Neuronal stem cell (in vitro differentiated cells): ENCODE measurements around the gene KCNK3.
"Not testable (repeated sequence)": the region's sequence is repeated elsewhere in the genome, so short reads cannot be mapped to it uniquely, and the experiment has no call there.

Experiments
- DNase-seq: peaks from one replicate; pipeline ENCODE4 v3.0.0-alpha.2; 2013; ENCODE audit warnings: low spot score
- H2AFZ ChIP-seq: one replicate; pipeline ENCODE4 v1.6.1; 2013; ENCODE audit warnings: mild to moderate bottlenecking, low read length, inconsistent platforms
- H2AK5ac ChIP-seq: 2 replicates; pipeline ENCODE4 v1.6.1; 2013; ENCODE audit warnings: low read depth, mild to moderate bottlenecking, inconsistent platforms, low read length, moderate library complexity, mixed read lengths
- H2BK120ac ChIP-seq: 2 replicates; pipeline ENCODE4 v1.6.1; 2013; ENCODE audit warnings: low read depth, mild to moderate bottlenecking, inconsistent platforms, low read length, moderate library complexity, mixed read lengths
- H2BK12ac ChIP-seq: one replicate; pipeline ENCODE4 v1.6.1; 2013; ENCODE audit warnings: low read length, inconsistent platforms
- H2BK15ac ChIP-seq: 2 replicates; pipeline ENCODE4 v1.6.1; 2013; ENCODE audit warnings: mild to moderate bottlenecking, low read length, inconsistent platforms, mixed read lengths
- H2BK5ac ChIP-seq: one replicate; pipeline ENCODE4 v1.6.1; 2013; ENCODE audit warnings: inconsistent platforms, mild to moderate bottlenecking, low read length, moderate library complexity
- H3K14ac ChIP-seq: one replicate; pipeline ENCODE4 v1.6.1; 2013; ENCODE audit warnings: low read length, inconsistent platforms
- H3K18ac ChIP-seq: 2 replicates; pipeline ENCODE4 v1.6.1; 2013; ENCODE audit warnings: low read length, inconsistent platforms
- H3K23ac ChIP-seq: 2 replicates; pipeline ENCODE4 v1.6.1; 2013; ENCODE audit warnings: low read depth, mild to moderate bottlenecking, mixed read lengths, low read length, inconsistent platforms; ENCODE audit not compliant: poor library complexity
- H3K27ac ChIP-seq: replicated peaks from 3 replicates; pipeline ENCODE4 v1.5.1; 2013; ENCODE audit warnings: low read length, inconsistent platforms
- H3K27me3 ChIP-seq, 3 experiments: 2 replicates each; pipeline ENCODE4 v1.6.1; 2013; ENCODE audit warnings: low read length in 3 of 3, mild to moderate bottlenecking in 2 of 3, inconsistent platforms in 1 of 3, low read depth in 1 of 3, mixed read lengths in 1 of 3, moderate library complexity in 1 of 3; ENCODE audit not compliant: control insufficient read depth in 3 of 3, insufficient read depth in 3 of 3
- H3K36me3 ChIP-seq, 2 donors: replicated peaks in 1 of 2; 2 replicates each; pipeline ENCODE4 v1.6.1; 2013; ENCODE audit warnings: low read length in 2 of 2; ENCODE audit not compliant: control insufficient read depth in 2 of 2, insufficient read depth in 2 of 2
- H3K4ac ChIP-seq: 2 replicates; pipeline ENCODE4 v1.6.1; 2013; ENCODE audit warnings: inconsistent platforms, mild to moderate bottlenecking, low read length, moderate library complexity
- H3K4me1 ChIP-seq, 2 donors: 1 replicate in 1 of 2; 2 replicates in 1 of 2; pipeline ENCODE4 v1.6.1; 2013; ENCODE audit warnings: low read length in 2 of 2, low read depth in 1 of 2; ENCODE audit not compliant: control insufficient read depth in 2 of 2, insufficient read depth in 1 of 2
- H3K4me2 ChIP-seq: one replicate; pipeline ENCODE4 v1.6.1; 2013; ENCODE audit warnings: mild to moderate bottlenecking, low read length, inconsistent platforms; ENCODE audit not compliant: insufficient read depth, poor library complexity, severe bottlenecking
- H3K4me3 ChIP-seq, 2 donors: 2 replicates each; pipeline ENCODE4 v1.5.1; 2013; ENCODE audit warnings: low read length in 2 of 2, mild to moderate bottlenecking in 2 of 2, inconsistent platforms in 1 of 2, moderate library complexity in 1 of 2
- H3K79me1 ChIP-seq: one replicate; pipeline ENCODE4 v1.6.1; 2013; ENCODE audit warnings: low read depth, mild to moderate bottlenecking, inconsistent platforms, low read length, moderate library complexity
- H3K9ac ChIP-seq: one replicate; pipeline ENCODE4 v1.6.1; 2013; ENCODE audit warnings: mild to moderate bottlenecking, low read depth, low read length, inconsistent platforms; ENCODE audit not compliant: poor library complexity
- H3K9me3 ChIP-seq, 2 donors: replicated peaks in 1 of 2; 2 replicates each; pipeline versions ENCODE3 to v1.6.1; 2013; ENCODE audit warnings: low read length in 2 of 2, mild to moderate bottlenecking in 2 of 2, inconsistent platforms in 1 of 2, low read depth in 1 of 2, mixed read lengths in 1 of 2, moderate library complexity in 1 of 2; ENCODE audit not compliant: control insufficient read depth in 2 of 2, insufficient read depth in 1 of 2
- H4K8ac ChIP-seq: one replicate; pipeline ENCODE4 v1.6.1; 2013; ENCODE audit warnings: low read depth, mild to moderate bottlenecking, inconsistent platforms, low read length, moderate library complexity
- H4K91ac ChIP-seq: one replicate; pipeline ENCODE4 v1.6.1; 2013; ENCODE audit warnings: low read length, low read depth, mild to moderate bottlenecking, inconsistent platforms; ENCODE audit not compliant: poor library complexity
- WGBS, 2 donors: extraction: QIAGEN DNeasy Blood & Tissue Kit; methylation state at CpG; one replicate each; pipeline ENCODE4 v1.1.7; 2013; ENCODE audit warnings: missing lambda C conversion rate in 2 of 2, mixed read lengths in 1 of 2; ENCODE audit not compliant: insufficient read length in 2 of 2, insufficient replicate concordance in 1 of 2; ENCODE audit errors: extremely low coverage in 2 of 2; 5-methylcytosine and 5-hydroxymethylcytosine counted together

KCNK3 gene

GRCh38 chr2:26757873-26758789, 65.6 kb downstream of the KCNK3 start:
- Histone ChIP-seq H3K27ac (peak overlapping the region; percentile 57), H3K27me3 (no peaks in the 10 kb centered on the region), H2AFZ (no peak overlapping the region), H2BK12ac (no peak overlapping the region), H4K91ac (no peak overlapping the region), H2AK5ac (no peak overlapping the region), H3K23ac (no peak overlapping the region), H3K4me2 (no peak overlapping the region), H2BK5ac (no peak overlapping the region), H2BK15ac (no peak overlapping the region), H3K4me1 (peaks cover 17 to 40% of the 10 kb centered on the region in 2 donors), H3K36me3 (no peaks in the 10 kb centered on the region), H3K9ac (no peak overlapping the region), H2BK120ac (no peak overlapping the region), H3K9me3 (no peaks in the 10 kb centered on the region), H3K79me1 (no peaks in the 10 kb centered on the region), H4K8ac (no peak overlapping the region), H3K4me3 (no peak overlapping the region), H3K14ac (no peak overlapping the region), H3K4ac (no peak overlapping the region), H3K18ac (no peak overlapping the region)
- WGBS, 2 donors: no CpG with 5 or more reads among the region's 6 CpGs
- DNase-seq: no peak

- Histone ChIP-seq H3K27me3 (no peaks in the 10 kb centered on the region), H3K14ac (no peak overlapping the region), H2BK5ac (no peak overlapping the region), H2BK12ac (no peak overlapping the region), H2BK15ac (no peak overlapping the region), H4K8ac (no peak overlapping the region), H4K91ac (no peak overlapping the region), H3K9ac (no peak overlapping the region), H3K4ac (no peak overlapping the region), H3K36me3 (no peaks in the 10 kb centered on the region), H3K18ac (no peak overlapping the region), H3K27ac (no peak overlapping the region), H3K4me3 (no peak overlapping the region), H2AK5ac (no peak overlapping the region), H3K4me1 (peaks cover 17 to 40% of the 10 kb centered on the region in 2 donors), H3K79me1 (no peaks in the 10 kb centered on the region), H2BK120ac (no peak overlapping the region), H3K9me3 (no peaks in the 10 kb centered on the region), H3K4me2 (no peak overlapping the region), H3K23ac (no peak overlapping the region), H2AFZ (no peak overlapping the region)
- no CpG with 5 or more reads among the region's 7 CpGs for WGBS, 2 donors
- no peak for DNase-seq
Measured at GRCh38 chr2:26758790-26759321, 66.3 kb downstream of the KCNK3 start.

- H2AK5ac ChIP-seq: no peak overlapping the region
- no peak overlapping the region for H2AFZ ChIP-seq
- no peaks in the 10 kb centered on the region for H3K36me3 ChIP-seq
- H3K4me1 ChIP-seq: peaks cover 19 to 37% of the 10 kb centered on the region in 2 donors
- H3K4me2 ChIP-seq: no peak overlapping the region
- no peak overlapping the region for H2BK15ac ChIP-seq
- H3K27me3 ChIP-seq: no peaks in the 10 kb centered on the region
- no peak overlapping the region for H3K4me3 ChIP-seq
- H3K9me3 ChIP-seq: no peaks in the 10 kb centered on the region
- no peak overlapping the region for H4K91ac ChIP-seq
- H3K23ac ChIP-seq: no peak overlapping the region
- no peak overlapping the region for H3K18ac ChIP-seq
- no peak overlapping the region for H3K9ac ChIP-seq
- no peak overlapping the region for H3K4ac ChIP-seq
- no peak overlapping the region for H3K14ac ChIP-seq
- no peaks in the 10 kb centered on the region for H3K79me1 ChIP-seq
- no peak overlapping the region for H2BK5ac ChIP-seq
- no peak for DNase-seq
- H2BK120ac ChIP-seq: no peak overlapping the region
- no peak overlapping the region for H2BK12ac ChIP-seq
- no peak overlapping the region for H3K27ac ChIP-seq
- WGBS, 2 donors: no CpG with 5 or more reads among the region's 5 CpGs
- H4K8ac ChIP-seq: no peak overlapping the region
Measured at GRCh38 chr2:26759845-26760244, 67.3 kb downstream of the KCNK3 start.

GRCh38 chr2:26760991-26761390, 68.5 kb downstream of the KCNK3 start:
- H3K9ac ChIP-seq: not testable (repeated sequence)

More at GRCh38 chr2:26760991-26761390, 68.5 kb downstream of the KCNK3 start:
- not testable (repeated sequence) for H3K23ac ChIP-seq, H2BK12ac ChIP-seq, H3K27me3 ChIP-seq, H3K36me3 ChIP-seq, H3K4ac ChIP-seq, H4K8ac ChIP-seq, H2AK5ac ChIP-seq, H3K79me1 ChIP-seq, H4K91ac ChIP-seq, H3K4me3 ChIP-seq, H2BK5ac ChIP-seq, H3K4me2 ChIP-seq, DNase-seq, H3K14ac ChIP-seq, H3K27ac ChIP-seq, H3K18ac ChIP-seq, H2AFZ ChIP-seq, H3K9me3 ChIP-seq, H2BK120ac ChIP-seq, H2BK15ac ChIP-seq
- peaks cover 13 to 37% of the 10 kb centered on the region in 2 donors for H3K4me1 ChIP-seq
- no CpG with 5 or more reads among the region's 10 CpGs for WGBS, 2 donors
